Type B pancreatic cell (in vitro differentiated cells): Measurements from ENCODE around the gene OGFOD3. TPM values are rescaled to one million over a fixed set of nuclear protein-coding genes. Genes with fewer than 3 reads are reported as not detected.
"Not testable (repeated sequence)": the region's sequence is repeated elsewhere in the genome, so short reads cannot be mapped to it uniquely, and the experiment has no call there.

ENCODE experiments used
- DNase-seq: peaks from one replicate; pipeline ENCODE4 v3.0.0; 2021; ENCODE audit warnings: mixed read lengths; ENCODE audit not compliant: unreplicated experiment; ENCODE audit errors: extremely low spot score
- H3K27ac Mint-ChIP-seq: 2 replicates; pipeline ENCODE4 v1.8.0; 2021; ENCODE audit warnings: mild to moderate bottlenecking, mixed read lengths
- H3K27me3 Mint-ChIP-seq: 2 replicates; pipeline ENCODE4 v1.8.0; 2021; ENCODE audit warnings: mixed read lengths
- H3K36me3 Mint-ChIP-seq: 2 replicates; pipeline ENCODE4 v1.8.0; 2021; ENCODE audit warnings: mixed read lengths
- H3K4me1 Mint-ChIP-seq: one replicate; pipeline ENCODE4 v1.8.0; 2021; ENCODE audit warnings: mixed read lengths; ENCODE audit not compliant: unreplicated experiment
- H3K4me3 Mint-ChIP-seq: 2 replicates; pipeline ENCODE4 v1.8.0; 2021; ENCODE audit warnings: mild to moderate bottlenecking, mixed read lengths
- H3K9me3 Mint-ChIP-seq: 2 replicates; pipeline ENCODE4 v1.8.0; 2021; ENCODE audit warnings: mixed read lengths
- CTCF ChIP-seq: fragments of 200-600 bp; sonication (generic); conservative IDR thresholded peaks from 2 replicates; pipeline ENCODE4 v1.5.0; 2021; ENCODE audit warnings: antibody characterized with exemption, mild to moderate bottlenecking
- total RNA-seq: library from RNA; stranded (reverse); gene quantifications from 2 replicates; pipeline ENCODE4 v1.2.1, GENCODE V29; 2021; ENCODE audit warnings: low replicate concordance

OGFOD3 gene
- total RNA-seq, 1 donor from 2014 or later: 31.6 TPM

GRCh38 chr17:82457073-82457928, 38.9 kb upstream of the OGFOD3 start:
- Mint-ChIP-seq H3K36me3 (peaks cover 1% of the 10 kb centered on the region), H3K4me3 (peak overlapping the region; percentile 88), H3K27me3 (no peaks in the 10 kb centered on the region), H3K27ac (peak overlapping the region; percentile 97), H3K9me3 (peaks cover 3% of the 10 kb centered on the region), H3K4me1 (peaks cover 17% of the 10 kb centered on the region)
- DNase-seq: no peak
- TF ChIP-seq CTCF: no peak

GRCh38 chr17:82453706-82454105, 35.3 kb upstream of the OGFOD3 start:
- not testable (repeated sequence) for H3K36me3 Mint-ChIP-seq, H3K4me3 Mint-ChIP-seq, H3K9me3 Mint-ChIP-seq, H3K27ac Mint-ChIP-seq, H3K27me3 Mint-ChIP-seq, DNase-seq
- peaks cover 25% of the 10 kb centered on the region for H3K4me1 Mint-ChIP-seq

GRCh38 chr17:82453151-82453550, 34.8 kb upstream of the OGFOD3 start:
- not testable (repeated sequence) for H3K4me3 Mint-ChIP-seq

GRCh38 chr17:82452162-82452561, 33.8 kb upstream of the OGFOD3 start:
- no peaks in the 10 kb centered on the region for H3K36me3 Mint-ChIP-seq
- no peak for TF ChIP-seq CTCF
- no peaks in the 10 kb centered on the region for H3K27me3 Mint-ChIP-seq
- peaks cover 6% of the 10 kb centered on the region for H3K9me3 Mint-ChIP-seq
- H3K27ac Mint-ChIP-seq: no peak overlapping the region
- peak overlapping the region; percentile 37 for H3K4me3 Mint-ChIP-seq
- no peak for DNase-seq
- H3K4me1 Mint-ChIP-seq: peaks cover 16% of the 10 kb centered on the region

More at GRCh38 chr17:82453151-82453550, 34.8 kb upstream of the OGFOD3 start:
- not testable (repeated sequence) for DNase-seq, H3K27ac Mint-ChIP-seq, H3K36me3 Mint-ChIP-seq, H3K27me3 Mint-ChIP-seq, H3K9me3 Mint-ChIP-seq
- H3K4me1 Mint-ChIP-seq: peaks cover 25% of the 10 kb centered on the region

GRCh38 chr17:82450357-82451106, 32.1 kb upstream of the OGFOD3 start, which contains the start of gene CYBC1:
Gene CYBC1 (minus strand): TSS chr17:82450752. CDS start chr17:82449254, 1,498 bp downstream.
- Mint-ChIP-seq H3K27ac (peak within 1 kb of the TSS; percentile 80), H3K9me3 (peaks cover 6% of the 10 kb centered on the region), H3K4me3 (peak within 1 kb of the TSS; percentile 90), H3K36me3 (no peaks in the 10 kb centered on the region), H3K4me1 (peaks cover 12% of the 10 kb centered on the region), H3K27me3 (no peaks in the 10 kb centered on the region)
- DNase-seq: peak; percentile 96
- TF ChIP-seq CTCF: no peak

GRCh38 chr17:82449883-82450356, 31.5 kb upstream of the OGFOD3 start:
- Mint-ChIP-seq H3K4me3 (peak overlapping the region; percentile 90), H3K9me3 (peaks cover 6% of the 10 kb centered on the region), H3K27me3 (no peaks in the 10 kb centered on the region), H3K27ac (peak overlapping the region; percentile 26), H3K36me3 (no peaks in the 10 kb centered on the region), H3K4me1 (peaks cover 12% of the 10 kb centered on the region)
- no peak for TF ChIP-seq CTCF
- DNase-seq: no peak
